Stomach smooth muscle (tissue), 2 donors: ENCODE measurements around the gene C15orf40.
"Not testable (repeated sequence)": the region's sequence is repeated elsewhere in the genome, so short reads cannot be mapped to it uniquely, and the experiment has no call there.

Experiments used
- H3K27ac ChIP-seq: one replicate; pipeline ENCODE4 v1.7.0; 2013; ENCODE audit warnings: mild to moderate bottlenecking, low read length, inconsistent platforms
- H3K27me3 ChIP-seq, 2 donors: one replicate each; pipeline ENCODE4 v1.7.0; 2013; ENCODE audit warnings: low read length in 2 of 2; ENCODE audit not compliant: insufficient read depth in 2 of 2, control insufficient read depth in 1 of 2
- H3K36me3 ChIP-seq, 2 donors: one replicate each; pipeline ENCODE4 v1.7.0; 2013; ENCODE audit warnings: low read length in 2 of 2; ENCODE audit not compliant: control insufficient read depth in 2 of 2, insufficient read depth in 2 of 2
- H3K4me1 ChIP-seq: one replicate; pipeline ENCODE4 v1.7.0; 2013; ENCODE audit warnings: low read length; ENCODE audit not compliant: control insufficient read depth, insufficient read depth
- H3K4me3 ChIP-seq, 2 donors: one replicate each; pipeline ENCODE4 v1.7.0; 2013; ENCODE audit warnings: low read length in 2 of 2
- H3K9ac ChIP-seq, 2 donors: one replicate each; pipeline ENCODE4 v1.7.0; 2013; ENCODE audit warnings: low read length in 2 of 2, mild to moderate bottlenecking in 1 of 2
- H3K9me3 ChIP-seq, 2 donors: one replicate each; pipeline ENCODE4 v1.7.0; 2013; ENCODE audit warnings: low read length in 2 of 2; ENCODE audit not compliant: control insufficient read depth in 2 of 2
- donor health status: healthy.
- donor health status: Pancreatic carcinoma.

Gene C15orf40

DNA sequence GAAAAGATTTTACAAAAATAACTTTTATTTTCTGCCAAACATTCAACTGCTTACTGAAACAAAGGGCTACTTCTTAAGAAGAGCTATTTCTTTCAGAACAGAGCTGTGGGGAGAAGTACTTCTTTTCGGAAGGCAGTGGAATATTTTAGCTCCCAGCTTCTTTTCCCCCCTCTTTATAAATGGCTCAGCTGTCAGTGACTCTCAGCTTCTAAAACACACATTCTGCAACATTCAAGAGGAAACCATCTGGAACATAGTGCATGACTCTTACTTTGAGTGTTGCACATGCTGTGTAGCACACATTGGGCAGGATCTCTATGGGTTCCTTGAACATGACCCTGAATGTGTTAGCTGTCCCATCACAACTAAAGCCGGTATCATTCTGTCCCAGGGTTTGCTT lies 7.0 kb upstream of the C15orf40 start:
- Histone ChIP-seq H3K27ac (no peak overlapping the region), H3K4me3 (no peak overlapping the region), H3K9me3 (no peaks in the 10 kb centered on the region), H3K4me1 (no peaks in the 10 kb centered on the region), H3K9ac (no peak overlapping the region), H3K27me3 (no peaks in the 10 kb centered on the region), H3K36me3 (peaks cover 21 to 24% of the 10 kb centered on the region in 2 donors)

DNA sequence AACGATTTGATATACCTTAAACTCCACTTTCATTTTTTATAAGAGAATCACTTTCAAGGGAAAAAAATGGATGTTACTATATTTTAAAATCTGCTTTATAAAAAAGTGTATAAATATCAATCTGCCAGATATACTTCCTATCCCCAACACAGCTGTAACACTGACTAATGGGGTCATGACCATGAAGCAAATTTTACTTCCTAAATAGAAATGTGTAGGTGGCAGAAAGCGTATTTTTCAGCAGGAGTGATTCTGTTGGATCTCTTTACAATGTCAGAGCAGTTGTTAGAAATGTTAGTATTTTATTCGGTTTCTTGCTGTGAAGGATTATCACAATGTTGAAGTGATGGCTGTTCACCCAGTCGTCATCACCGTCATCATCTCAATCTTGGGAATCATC lies 5.5 kb upstream of the C15orf40 start:
- no peak overlapping the region for H3K27ac ChIP-seq
- no peak overlapping the region for H3K9ac ChIP-seq
- H3K4me3 ChIP-seq: no peak overlapping the region
- no peaks in the 10 kb centered on the region for H3K9me3 ChIP-seq
- peaks cover 21 to 24% of the 10 kb centered on the region in 2 donors for H3K36me3 ChIP-seq
- H3K27me3 ChIP-seq: no peaks in the 10 kb centered on the region
- H3K4me1 ChIP-seq: peaks cover 7% of the 10 kb centered on the region

DNA sequence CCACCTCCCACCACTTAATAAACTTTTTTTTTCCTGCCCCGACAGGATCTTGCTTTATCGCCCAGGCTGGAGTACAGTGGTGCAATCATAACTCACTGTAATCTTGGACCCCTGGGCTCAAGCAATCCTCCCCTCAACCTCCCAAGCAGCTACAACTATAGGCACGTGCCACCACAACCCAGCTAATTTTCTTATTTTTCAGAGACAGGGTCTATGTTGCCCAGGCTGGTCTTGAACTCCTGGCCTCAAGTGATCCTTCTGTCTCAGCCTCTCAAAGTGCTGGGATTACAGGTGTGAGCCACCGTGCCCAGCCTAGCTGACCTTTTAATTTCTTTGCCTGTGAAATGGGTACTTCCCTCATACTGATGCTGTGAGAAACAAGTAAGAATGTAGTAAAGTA lies 3.9 kb upstream of the C15orf40 start:
- Histone ChIP-seq H3K27ac (no peak overlapping the region), H3K9ac (no peak overlapping the region), H3K27me3 (no peaks in the 10 kb centered on the region), H3K4me1 (peaks cover 16% of the 10 kb centered on the region), H3K4me3 (no peak overlapping the region), H3K9me3 (no peaks in the 10 kb centered on the region), H3K36me3 (peaks cover 17 to 20% of the 10 kb centered on the region in 2 donors)

DNA sequence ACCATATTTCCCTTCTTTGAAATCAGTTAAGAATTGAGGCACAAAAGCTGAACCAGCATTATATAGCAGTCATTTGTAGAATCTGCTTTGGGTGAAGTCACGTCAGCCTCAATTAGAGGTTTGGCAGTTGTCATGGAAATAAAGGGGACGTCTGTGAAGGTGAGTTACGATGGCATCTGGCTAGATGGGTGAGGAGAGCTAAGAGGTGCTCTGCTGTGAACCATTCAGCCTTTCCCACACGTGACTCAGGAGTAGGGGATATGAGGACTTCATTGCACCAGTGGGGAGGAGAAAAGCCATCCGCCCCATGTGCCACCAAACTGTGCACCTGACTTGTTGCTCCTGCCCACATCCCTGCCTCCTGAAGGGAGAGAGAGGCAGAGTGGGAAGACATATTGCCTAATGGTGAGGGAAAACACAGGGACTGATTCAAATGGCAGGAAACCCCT lies 2.8 kb upstream of the C15orf40 start:
- H3K9ac ChIP-seq: no peak overlapping the region
- peaks cover 15% of the 10 kb centered on the region in 2 donors for H3K36me3 ChIP-seq
- H3K9me3 ChIP-seq: no peaks in the 10 kb centered on the region
- no peak overlapping the region for H3K4me3 ChIP-seq
- no peaks in the 10 kb centered on the region for H3K27me3 ChIP-seq
- peaks cover 18% of the 10 kb centered on the region for H3K4me1 ChIP-seq
- no peak overlapping the region for H3K27ac ChIP-seq

DNA sequence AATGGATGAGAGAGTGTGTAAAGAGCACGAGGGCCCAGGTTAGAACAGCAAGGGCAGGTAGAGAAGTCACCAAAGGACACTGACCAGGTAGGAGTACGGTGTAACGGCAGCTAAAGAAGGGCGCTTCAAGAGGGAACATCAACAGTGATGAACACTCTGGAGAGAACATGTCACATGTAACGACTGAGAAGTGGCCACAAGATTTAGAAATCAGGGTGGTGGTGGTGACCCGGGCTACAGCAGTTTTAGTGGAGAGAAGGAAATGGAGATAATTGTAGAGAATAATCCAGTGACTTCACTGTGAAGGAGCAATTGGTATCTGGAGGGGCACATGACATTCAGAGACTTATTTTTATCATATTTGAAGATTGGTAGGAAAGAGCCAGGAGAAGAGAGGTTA lies 1.2 kb upstream of the C15orf40 start:
- Histone ChIP-seq H3K36me3 (peaks cover 13 to 17% of the 10 kb centered on the region in 2 donors), H3K9ac (peak overlapping the region in 1 of 2 donors; percentile 84), H3K4me1 (peaks cover 18% of the 10 kb centered on the region), H3K4me3 (peak overlapping the region in 1 of 2 donors; percentile 99), H3K27me3 (no peaks in the 10 kb centered on the region), H3K9me3 (no peaks in the 10 kb centered on the region), H3K27ac (no peak overlapping the region)

DNA sequence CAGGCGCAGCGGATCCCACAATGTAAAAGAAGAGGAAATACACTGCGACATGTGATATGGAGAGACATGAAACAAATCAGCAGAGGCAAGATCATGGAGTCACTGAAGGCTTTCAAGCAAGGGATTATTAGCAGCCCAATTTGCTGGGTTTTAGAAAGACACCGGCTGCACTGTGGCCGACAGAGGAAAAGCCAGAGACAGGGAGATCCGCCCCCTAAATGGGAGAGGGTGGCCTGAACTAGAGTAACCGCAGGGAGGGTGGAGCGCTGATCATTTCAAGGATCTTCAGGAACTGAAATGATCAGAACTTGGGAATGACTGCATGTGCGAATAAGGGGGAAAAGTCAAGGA lies 612 bp upstream of the C15orf40 start:
- Histone ChIP-seq H3K27me3 (no peaks in the 10 kb centered on the region), H3K4me1 (peaks cover 18% of the 10 kb centered on the region), H3K4me3 (peak overlapping the region; percentile 98 to 99), H3K9ac (peak overlapping the region; percentile 84 to 90), H3K36me3 (peaks cover 16 to 17% of the 10 kb centered on the region in 2 donors), H3K9me3 (no peaks in the 10 kb centered on the region), H3K27ac (peak overlapping the region; percentile 71)

DNA sequence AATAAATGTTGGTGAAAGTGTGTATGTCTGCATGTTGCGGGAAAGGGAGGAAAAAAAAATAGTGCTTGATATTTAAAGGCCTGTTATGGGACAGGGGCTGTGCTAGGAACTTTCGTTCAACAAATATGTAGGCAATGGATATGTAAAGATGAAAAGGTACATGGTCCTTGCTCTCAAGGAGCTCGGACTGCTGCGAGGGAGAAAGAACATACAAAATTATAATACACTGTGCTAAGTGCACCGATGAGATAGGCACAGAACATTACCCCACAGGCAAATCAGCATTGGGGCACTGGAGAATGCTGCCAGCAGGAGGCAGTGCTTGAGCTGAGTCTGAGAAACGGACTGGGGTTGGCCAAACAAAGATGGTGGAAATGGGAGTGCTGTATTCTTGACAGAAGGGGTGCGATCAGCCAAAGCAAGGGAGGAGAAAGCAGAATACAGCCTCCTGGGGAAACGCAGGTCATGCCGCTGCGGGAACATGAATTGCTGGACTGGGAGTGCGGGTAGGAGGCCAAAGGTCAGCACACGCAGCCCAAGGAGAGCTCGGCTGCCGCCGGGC lies 649 bp downstream of the C15orf40 start:
- H3K36me3 ChIP-seq: peaks cover 17 to 21% of the 10 kb centered on the region in 2 donors
- H3K4me3 ChIP-seq: peak overlapping the region; percentile 98 to 99
- H3K27ac ChIP-seq: peak overlapping the region; percentile 71

DNA sequence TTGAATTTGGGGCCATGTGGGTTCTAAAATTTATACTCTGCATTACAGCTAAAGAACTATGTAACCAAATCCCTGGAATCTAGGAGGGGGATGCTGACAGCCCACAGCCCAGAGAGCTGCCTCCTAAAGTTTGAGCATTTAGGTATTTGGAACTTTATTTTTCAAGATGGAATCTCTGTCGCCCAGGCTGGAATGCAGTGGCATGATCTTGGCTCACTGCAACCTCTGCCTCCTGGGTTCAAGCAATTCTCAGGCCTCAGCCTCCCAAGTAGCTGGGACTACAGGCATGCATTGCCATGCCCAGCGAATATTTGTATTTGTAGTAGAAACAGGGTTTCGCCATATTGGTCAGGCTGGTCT lies 10.8 kb downstream of the C15orf40 start:
- not testable (repeated sequence) for H3K4me3 ChIP-seq, H3K27me3 ChIP-seq, H3K36me3 ChIP-seq, H3K9me3 ChIP-seq, H3K4me1 ChIP-seq
- Histone ChIP-seq H3K27ac (peak overlapping the region; percentile 70), H3K9ac (peak overlapping the region in 1 of 2 donors; percentile 76)

More for the DNA sequence above, 649 bp downstream of the C15orf40 start:
- Histone ChIP-seq H3K4me1 (peaks cover 18% of the 10 kb centered on the region), H3K27me3 (no peaks in the 10 kb centered on the region), H3K9ac (peak overlapping the region; percentile 84 to 90), H3K9me3 (no peaks in the 10 kb centered on the region)

DNA sequence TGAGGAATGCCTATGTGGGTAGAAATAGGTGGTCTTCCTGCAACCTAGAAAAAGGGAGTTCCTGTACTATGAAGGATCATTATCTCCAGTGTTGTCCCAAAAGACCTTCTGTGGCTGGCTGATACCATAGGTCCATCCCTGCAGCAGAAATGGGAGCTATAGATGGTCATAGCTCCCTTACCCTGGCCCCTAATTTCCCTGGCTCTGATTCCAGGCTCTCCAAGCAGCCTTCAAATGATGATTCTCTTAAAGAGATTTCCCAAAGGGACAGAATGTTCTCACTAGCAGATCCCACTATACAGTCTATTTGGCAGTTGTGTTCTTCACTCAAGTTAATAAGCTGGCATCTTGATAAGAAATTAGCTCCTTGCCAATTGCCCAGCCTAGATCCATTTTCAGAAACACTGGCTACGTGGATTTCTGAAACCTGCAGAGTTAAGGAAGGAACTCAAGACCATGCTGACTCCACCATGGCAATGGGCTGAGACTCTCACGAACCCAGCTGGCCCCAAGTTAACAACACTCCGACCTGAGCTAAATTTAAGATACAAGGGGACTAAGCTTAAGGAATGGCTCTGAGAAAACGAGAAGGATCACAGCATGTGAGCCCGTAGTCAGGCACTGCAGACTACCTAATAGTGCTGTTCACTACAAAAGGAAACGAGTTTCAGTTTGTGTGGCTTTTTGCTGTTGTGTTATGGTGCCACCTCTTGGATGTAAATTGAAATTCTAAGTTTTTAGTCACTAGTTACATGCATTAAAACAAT lies 11.4 kb downstream of the C15orf40 start:
- H3K4me3 ChIP-seq: peak overlapping the region; percentile 12 to 72

DNA sequence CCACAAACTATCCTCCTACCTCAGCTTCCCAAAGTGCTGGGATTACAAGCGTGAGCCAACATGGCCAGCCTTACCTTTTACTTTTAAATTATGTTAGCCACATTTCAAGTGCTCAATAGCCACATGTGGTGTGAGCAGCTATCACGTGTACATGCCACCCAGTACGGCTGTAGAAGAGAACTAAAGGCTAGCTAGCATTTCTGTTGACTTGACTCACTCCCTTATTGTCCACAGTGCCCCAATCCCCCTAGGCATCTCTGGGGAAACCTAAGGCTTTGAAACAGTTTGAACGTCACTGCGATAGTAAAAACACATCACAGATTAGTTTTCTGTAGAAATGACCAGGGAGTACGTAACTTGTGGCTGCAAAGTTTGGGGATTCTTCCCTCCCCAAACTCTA lies 12.0 kb downstream of the C15orf40 start:
- peak overlapping the region in 1 of 2 donors; percentile 76 for H3K9ac ChIP-seq
- H3K9me3 ChIP-seq: no peaks in the 10 kb centered on the region
- H3K27me3 ChIP-seq: no peaks in the 10 kb centered on the region
- H3K4me1 ChIP-seq: peaks cover 8% of the 10 kb centered on the region
- no peak overlapping the region for H3K27ac ChIP-seq
- no peak overlapping the region for H3K4me3 ChIP-seq
- H3K36me3 ChIP-seq: no peaks in the 10 kb centered on the region

More for the DNA sequence above, 11.4 kb downstream of the C15orf40 start:
- Histone ChIP-seq H3K27ac (peak overlapping the region; percentile 70), H3K9me3 (no peaks in the 10 kb centered on the region), H3K4me1 (peaks cover 8% of the 10 kb centered on the region), H3K36me3 (no peaks in the 10 kb centered on the region), H3K9ac (peak overlapping the region; percentile 36 to 76), H3K27me3 (no peaks in the 10 kb centered on the region)

DNA sequence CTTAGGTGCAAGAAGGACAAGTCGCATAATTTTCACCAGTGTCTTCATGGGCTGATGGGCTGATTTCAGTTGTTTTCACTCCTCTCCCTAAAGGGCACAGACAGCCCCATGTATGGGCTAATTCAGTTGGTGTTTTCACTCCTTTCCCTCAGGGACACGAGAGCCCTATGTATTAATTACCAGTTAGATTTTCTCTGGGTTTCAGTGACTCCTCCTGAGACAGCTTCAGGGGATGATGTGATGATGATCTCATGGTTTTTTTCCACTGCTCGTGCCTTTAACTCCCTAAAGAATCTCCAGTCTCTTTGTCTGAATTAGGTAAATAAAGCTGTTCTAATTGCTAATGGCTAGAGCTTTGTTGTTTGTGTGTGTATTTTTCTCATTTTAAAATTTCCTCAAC lies 15.5 kb downstream of the C15orf40 start:
- Histone ChIP-seq H3K9me3 (no peaks in the 10 kb centered on the region), H3K36me3 (no peaks in the 10 kb centered on the region), H3K4me3 (no peak overlapping the region), H3K9ac (no peak overlapping the region), H3K4me1 (peaks cover 8% of the 10 kb centered on the region), H3K27me3 (no peaks in the 10 kb centered on the region), H3K27ac (no peak overlapping the region)
